Hindlimb muscle (tissue), 1 donor: ENCODE measurements around the gene MSS51. TPM values are rescaled to one million over a fixed set of nuclear protein-coding genes. Genes with fewer than 3 reads are reported as not detected.
"Not testable (repeated sequence)": the region's sequence is repeated elsewhere in the genome, so short reads cannot be mapped to it uniquely, and the experiment has no call there.

ENCODE experiments used
- DNase-seq: peaks from one replicate; pipeline ENCODE4 v3.0.0-alpha.2; 2013
- polyA plus RNA-seq: library from polyadenylated mRNA; unstranded; fragments of 120-200 nt; gene quantifications from one replicate; pipeline ENCODE4 v1.2.1, GENCODE V29; 2013; ENCODE audit not compliant: insufficient read length

Gene MSS51
- polyA plus RNA-seq, 1 donor, result 47.4 TPM

GRCh38 chr10:73413528-73414229 is 19.7 kb downstream of the MSS51 start, which contains the start of gene ANXA7:
ANXA7 (minus strand) TSS chr10:73414058; CDS start chr10:73400856, 13,202 bp downstream.
- DNase-seq, result peak; percentile 92

GRCh38 chr10:73413108-73413527 is 20.2 kb downstream of the MSS51 start:
- no peak for DNase-seq

- DNase-seq, result no peak
These were observed 22.5 kb downstream of the MSS51 start for GRCh38 chr10:73410897-73411296.

- DNase-seq, result no peak
These were observed 24.3 kb downstream of the MSS51 start for GRCh38 chr10:73408978-73409521.

- DNase-seq, result no peak
These were observed 25.3 kb downstream of the MSS51 start for GRCh38 chr10:73408061-73408460.

- no peak for DNase-seq
These were observed 25.9 kb downstream of the MSS51 start for GRCh38 chr10:73407495-73407894.

GRCh38 chr10:73406846-73407245 is 26.5 kb downstream of the MSS51 start:
- DNase-seq, result no peak

GRCh38 chr10:73405556-73405955 is 27.8 kb downstream of the MSS51 start:
- DNase-seq, result no peak

GRCh38 chr10:73404690-73405089 is 28.7 kb downstream of the MSS51 start:
- no peak for DNase-seq

GRCh38 chr10:73401636-73402035 is 31.7 kb downstream of the MSS51 start:
- no peak for DNase-seq

GRCh38 chr10:73399063-73399462 is 34.3 kb downstream of the MSS51 start:
- DNase-seq, result peak; percentile 13

- DNase-seq, result no peak
These were observed 35.3 kb downstream of the MSS51 start for GRCh38 chr10:73398024-73398423.

- DNase-seq, result not testable (repeated sequence)
These were observed 39.0 kb downstream of the MSS51 start for GRCh38 chr10:73394325-73394724.

GRCh38 chr10:73388228-73388627 is 45.1 kb downstream of the MSS51 start:
- DNase-seq, result no peak

GRCh38 chr10:73386583-73386982 is 46.8 kb downstream of the MSS51 start:
- DNase-seq, result no peak

- no peak for DNase-seq
These were observed 54.2 kb downstream of the MSS51 start for GRCh38 chr10:73379064-73379748.

- DNase-seq, result no peak
These were observed 56.7 kb downstream of the MSS51 start for GRCh38 chr10:73376679-73377078.

Other genes starting within 250 kb of the MSS51 start
- gene DNAJC9, start 186.3 kb downstream of the MSS51 start, polyA plus RNA-seq, result 19.6 TPM
- gene MRPS16, start 180.9 kb downstream of the MSS51 start, polyA plus RNA-seq, result 71.7 TPM
- gene CFAP70, start 74.7 kb downstream of the MSS51 start, polyA plus RNA-seq, result 1.9 TPM
- gene ANXA7, start 19.5 kb downstream of the MSS51 start, polyA plus RNA-seq, result 59.1 TPM
- gene PPP3CB, start 62.5 kb upstream of the MSS51 start, polyA plus RNA-seq, result 184 TPM
- 19.6 TPM for gene USP54, start 157.8 kb upstream of the MSS51 start, polyA plus RNA-seq
- 768 TPM for gene MYOZ1, start 207.9 kb upstream of the MSS51 start, polyA plus RNA-seq
- gene SYNPO2L, start 222.5 kb upstream of the MSS51 start, polyA plus RNA-seq, result 263 TPM